Measurements from ENCODE around the gene ALX4. TPM values are rescaled to one million over a fixed set of nuclear protein-coding genes. Genes with fewer than 3 reads are reported as not detected.

The ALX4 gene
- total and polyA plus RNA-seq, 2 experiments from 2014 or later, result not detected

- TF ChIP-seq ZNF462 (CRISPR knock-in tag; IDR thresholded peaks at IDR 0.05) (no peak), STAT1 (IDR thresholded peaks at IDR 0.05; ENCODE audit: unreplicated experiment) (no peak), CREB1 (CRISPR knock-in tag; IDR thresholded peaks at IDR 0.05; ENCODE audit: low read depth) (no peak), REST (IDR thresholded peaks at IDR 0.05; ENCODE audit: unreplicated experiment) (no peak)
Measured at GRCh38 chr11:44333271-44334218, 23.6 kb upstream of the ALX4 start (continued).

All from GM23338 (cell line).